Measurements from ENCODE around the gene E4F1. TPM values are rescaled to one million over a fixed set of nuclear protein-coding genes. Genes with fewer than 3 reads are reported as not detected.
A peak's percentile ranks its signal among the peaks of the same experiment; 100 is the strongest.
"Not testable (repeated sequence)": the region's sequence is repeated elsewhere in the genome, so short reads cannot be mapped to it uniquely, and the experiment has no call there.

Gene E4F1
- total RNA-seq, 1 experiment from 2014 or later, result 19.6 TPM

DNA sequence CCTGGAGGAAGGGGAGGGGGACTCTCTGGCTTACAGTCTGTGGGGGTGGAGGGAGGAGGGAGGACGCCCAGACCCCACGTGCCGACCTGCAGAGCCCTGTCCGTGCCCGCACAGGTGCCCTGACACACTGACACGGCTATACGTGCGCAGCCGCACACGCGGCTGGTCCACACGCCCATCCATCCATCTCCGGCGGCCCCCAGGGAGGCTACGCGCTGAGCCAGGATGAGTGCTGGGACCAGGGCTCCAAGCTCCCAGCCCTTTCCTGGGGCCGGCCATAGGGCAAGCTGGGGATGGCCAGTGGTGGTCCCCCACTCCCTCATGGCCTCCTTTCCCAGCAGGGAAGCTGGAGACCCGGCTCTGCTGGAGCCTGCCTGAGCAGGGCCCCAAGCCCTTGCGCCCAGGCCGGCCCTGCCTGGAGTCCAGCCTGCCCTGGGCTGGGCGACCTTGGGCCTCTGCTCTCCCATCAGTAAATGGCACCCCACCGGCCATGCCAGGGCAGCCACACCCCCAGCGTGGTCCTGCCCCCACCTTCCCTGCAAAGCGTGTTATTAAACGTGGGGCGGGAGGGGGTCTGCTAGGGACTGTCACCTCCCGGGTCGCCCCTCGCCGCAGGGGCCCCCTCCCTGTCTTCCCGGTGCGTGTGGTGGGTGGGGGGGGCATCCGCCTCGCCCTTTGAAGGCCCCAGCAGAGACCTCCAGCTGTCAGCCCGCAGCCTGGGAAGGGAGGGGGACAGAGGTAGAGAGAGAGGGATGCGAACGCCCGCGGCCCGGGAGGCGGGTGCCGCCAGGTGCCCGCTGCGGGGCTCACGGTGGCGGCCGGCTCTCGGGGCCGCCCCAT lies 27.8 kb upstream of the E4F1 start:
- H3K36me3 ChIP-seq, result no peaks in the 10 kb centered on the region
- peaks cover 56% of the 10 kb centered on the region for H3K27me3 ChIP-seq
- no peak overlapping the region for H3K27ac ChIP-seq
- no peaks in the 10 kb centered on the region for H3K9me3 ChIP-seq (replicated peaks)
- H3K4me1 ChIP-seq, result peaks cover 4% of the 10 kb centered on the region; the same call in 1 of the 2 replicates
- H3K4me3 ChIP-seq, result peak overlapping the region; percentile 32; the same call in 1 of the 2 replicates
- no peak for DNase-seq

DNA sequence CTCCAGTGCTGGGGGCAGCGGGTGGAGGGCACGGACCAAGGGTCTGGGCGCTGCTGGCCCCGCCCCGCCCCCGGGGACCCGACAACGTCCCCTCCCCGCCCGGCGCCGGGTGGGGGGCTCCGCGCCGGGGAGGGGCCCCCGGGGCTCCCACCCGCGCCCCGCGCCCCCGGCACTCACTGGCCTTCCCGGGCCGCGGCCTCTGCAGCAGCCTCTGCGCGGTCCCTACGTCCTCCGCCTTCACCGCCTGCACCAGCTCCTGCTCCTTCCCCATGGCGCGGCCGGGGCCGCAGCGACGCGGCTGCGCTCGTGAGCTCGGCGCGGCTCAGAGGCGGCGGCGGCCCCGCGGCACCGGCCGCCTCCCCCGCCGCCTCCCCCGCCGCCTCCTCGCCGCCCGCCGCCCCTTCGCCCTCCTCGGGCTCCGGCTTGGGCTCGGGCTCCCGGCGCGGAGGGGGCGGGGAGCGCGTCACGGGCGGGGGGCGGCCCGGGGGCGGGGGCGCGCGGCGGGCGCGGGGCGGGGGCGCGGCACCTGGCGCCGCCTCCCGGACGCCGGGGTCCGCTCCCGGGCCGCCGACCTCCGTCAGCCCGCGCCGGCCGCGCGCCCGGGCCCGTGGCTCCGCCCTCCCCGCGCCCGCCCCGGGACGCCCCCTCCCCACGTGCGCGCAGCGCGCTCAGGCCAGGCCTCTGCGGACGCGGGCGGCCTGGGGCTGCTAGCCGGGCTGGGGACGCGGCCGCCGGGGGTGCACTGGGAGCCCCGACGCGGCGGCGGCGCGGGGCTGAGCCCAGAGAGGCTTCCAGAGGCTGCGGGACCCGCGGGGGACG lies 27.0 kb upstream of the E4F1 start, which contains the start of gene CASKIN1:
Gene CASKIN1 (minus strand): TSS at position 444 of the 819 bp plus-strand sequence. CDS start 173 bp downstream, at position 271.
- peak within 1 kb of the TSS; percentile 32; the same call in 1 of the 2 replicates for H3K4me3 ChIP-seq
- H3K4me1 ChIP-seq, result peaks cover 4% of the 10 kb centered on the region; the same call in 1 of the 2 replicates
- peak in 1 of 2 experiments; percentile 43 for DNase-seq
- no peaks in the 10 kb centered on the region for H3K36me3 ChIP-seq
- H3K27me3 ChIP-seq, result peaks cover 48% of the 10 kb centered on the region
- H3K27ac ChIP-seq, result no peak within 1 kb of the TSS
- no peaks in the 10 kb centered on the region for H3K9me3 ChIP-seq (replicated peaks)

- DNase-seq, result no peak
- Histone ChIP-seq H3K4me3 (no peak overlapping the region), H3K27ac (no peak overlapping the region), H3K4me1 (peaks cover 4% of the 10 kb centered on the region; the same call in 1 of the 2 replicates), H3K27me3 (peaks cover 43% of the 10 kb centered on the region), H3K9me3 (replicated peaks) (no peaks in the 10 kb centered on the region), H3K36me3 (no peaks in the 10 kb centered on the region)
Measured at GRCh38 chr16:2196981-2197511, 26.3 kb upstream of the E4F1 start.

GRCh38 chr16:2197765-2198164 lies 25.6 kb upstream of the E4F1 start:
- Histone ChIP-seq H3K9me3 (replicated peaks) (no peaks in the 10 kb centered on the region), H3K27me3 (peaks cover 43% of the 10 kb centered on the region), H3K27ac (no peak overlapping the region), H3K4me3 (no peak overlapping the region), H3K36me3 (no peaks in the 10 kb centered on the region), H3K4me1 (peaks cover 4% of the 10 kb centered on the region; the same call in 1 of the 2 replicates)
- no peak for DNase-seq

GRCh38 chr16:2198283-2198682 lies 25.1 kb upstream of the E4F1 start:
- Histone ChIP-seq H3K4me3 (no peak overlapping the region), H3K36me3 (no peaks in the 10 kb centered on the region), H3K4me1 (peaks cover 4% of the 10 kb centered on the region; the same call in 1 of the 2 replicates), H3K27me3 (peaks cover 41% of the 10 kb centered on the region), H3K27ac (no peak overlapping the region), H3K9me3 (replicated peaks) (no peaks in the 10 kb centered on the region)
- DNase-seq, result no peak

- DNase-seq, result no peak
- Histone ChIP-seq H3K4me3 (no peak overlapping the region), H3K36me3 (no peaks in the 10 kb centered on the region), H3K27me3 (peaks cover 32% of the 10 kb centered on the region), H3K27ac (no peak overlapping the region), H3K9me3 (replicated peaks) (no peaks in the 10 kb centered on the region), H3K4me1 (peaks cover 4% of the 10 kb centered on the region; the same call in 1 of the 2 replicates)
Measured at GRCh38 chr16:2199095-2199494, 24.3 kb upstream of the E4F1 start.

GRCh38 chr16:2199621-2200139 lies 23.7 kb upstream of the E4F1 start:
- no peak for DNase-seq
- H3K27ac ChIP-seq, result no peak overlapping the region
- H3K9me3 ChIP-seq (replicated peaks), result no peaks in the 10 kb centered on the region
- H3K4me1 ChIP-seq, result peaks cover 4% of the 10 kb centered on the region; the same call in 1 of the 2 replicates
- peaks cover 27% of the 10 kb centered on the region for H3K27me3 ChIP-seq
- H3K36me3 ChIP-seq, result no peaks in the 10 kb centered on the region
- H3K4me3 ChIP-seq, result no peak overlapping the region

- Histone ChIP-seq H3K27me3 (peaks cover 20% of the 10 kb centered on the region), H3K9me3 (replicated peaks) (no peaks in the 10 kb centered on the region), H3K4me3 (no peak overlapping the region), H3K27ac (no peak overlapping the region), H3K36me3 (no peaks in the 10 kb centered on the region), H3K4me1 (peaks cover 4% of the 10 kb centered on the region; the same call in 1 of the 2 replicates)
- DNase-seq, result no peak
Measured at GRCh38 chr16:2200313-2200712, 23.1 kb upstream of the E4F1 start.

DNA sequence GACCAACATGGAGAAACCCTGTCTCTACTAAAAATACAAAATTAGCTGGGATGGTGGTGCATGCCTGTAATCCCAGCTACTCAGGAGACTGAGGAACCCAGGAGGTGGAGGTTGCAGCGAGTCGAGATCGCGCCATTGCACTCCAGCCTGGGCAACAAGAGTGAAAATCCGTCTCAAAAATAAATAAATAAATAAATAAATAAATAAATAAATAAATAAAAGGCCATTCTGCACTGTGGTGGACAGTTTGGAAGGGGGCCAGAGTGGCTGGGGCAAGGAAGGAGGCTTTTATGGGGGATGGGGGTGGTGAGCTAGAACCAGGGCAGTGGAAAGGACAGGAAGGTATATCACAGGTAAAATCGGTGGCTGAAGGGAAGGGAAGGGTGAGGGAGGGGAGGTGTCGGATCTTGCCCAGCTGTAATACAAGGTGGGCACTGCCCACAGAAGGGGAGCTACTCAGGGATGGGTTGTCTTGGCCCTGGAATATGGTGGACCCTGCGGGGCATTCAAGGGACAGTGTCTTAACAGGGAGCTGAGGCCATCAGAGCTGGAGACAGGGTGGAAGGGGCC lies 20.2 kb upstream of the E4F1 start:
- H3K4me1 ChIP-seq; H3K4me3 ChIP-seq; H3K27me3 ChIP-seq; H3K9me3 ChIP-seq (replicated peaks); H3K27ac ChIP-seq; DNase-seq; H3K36me3 ChIP-seq: not testable (repeated sequence)

GRCh38 chr16:2204416-2205103 lies 18.8 kb upstream of the E4F1 start:
- peaks cover 3% of the 10 kb centered on the region; the same call in 1 of the 2 replicates for H3K36me3 ChIP-seq
- no peaks in the 10 kb centered on the region for H3K9me3 ChIP-seq (replicated peaks)
- peak overlapping the region; percentile 90 for H3K27ac ChIP-seq
- no peaks in the 10 kb centered on the region for H3K27me3 ChIP-seq
- peak in 1 of 2 experiments; percentile 33 for DNase-seq
- no peaks in the 10 kb centered on the region for H3K4me1 ChIP-seq
- peak overlapping the region; percentile 99 for H3K4me3 ChIP-seq

DNA sequence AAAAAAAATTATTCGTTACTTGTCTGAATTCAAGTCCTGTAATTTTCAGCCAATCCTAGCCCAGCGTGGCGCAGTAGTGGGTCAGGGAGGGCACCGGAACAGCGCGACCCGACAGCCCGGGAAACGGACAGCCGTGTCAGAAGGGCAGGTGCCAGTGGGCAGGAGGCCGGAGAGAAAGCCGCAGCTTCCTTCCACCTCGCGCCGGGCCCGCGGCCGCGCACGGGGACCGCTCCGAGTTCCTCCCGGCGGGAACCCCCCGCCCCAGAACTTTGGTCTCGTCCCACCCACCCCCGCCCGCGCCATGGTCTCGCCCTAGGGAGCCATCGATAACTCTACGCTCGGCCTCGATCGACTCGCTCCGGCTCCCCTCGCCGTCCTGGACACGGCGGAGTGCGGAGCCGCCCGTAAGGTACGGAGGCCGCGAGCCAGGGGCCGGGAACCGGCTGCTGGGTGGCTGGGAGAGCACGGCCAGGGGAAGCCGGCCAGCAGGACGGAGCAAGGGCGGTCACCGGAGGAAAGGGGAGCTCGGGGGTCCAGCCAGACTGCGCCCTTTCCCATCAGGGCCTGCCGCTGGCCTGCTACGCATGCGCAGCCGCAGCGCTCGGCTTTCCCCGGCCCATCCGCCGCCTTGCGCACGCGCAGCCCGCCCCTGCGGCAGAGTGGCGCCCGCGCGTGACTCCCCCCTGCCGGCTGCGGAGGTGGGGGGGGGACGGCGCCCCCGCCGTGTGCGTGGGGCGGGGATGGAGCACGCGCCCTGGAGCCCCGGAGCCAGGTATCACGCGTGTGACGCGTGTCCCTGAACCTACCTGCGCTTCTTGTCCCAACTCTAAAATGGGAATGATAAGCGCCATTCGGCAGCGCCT lies 18.1 kb upstream of the E4F1 start, which contains the start of gene MLST8:
Gene MLST8 (plus strand): TSS at position 351 of the 863 bp plus-strand sequence. CDS start 632 bp downstream, outside the sequence.
- Histone ChIP-seq H3K27me3 (no peaks in the 10 kb centered on the region), H3K9me3 (replicated peaks) (no peaks in the 10 kb centered on the region), H3K36me3 (peaks cover 3% of the 10 kb centered on the region; the same call in 1 of the 2 replicates), H3K27ac (peak within 1 kb of the TSS; percentile 90), H3K4me1 (no peaks in the 10 kb centered on the region), H3K4me3 (peak within 1 kb of the TSS; percentile 99)
- DNase-seq, result peak; percentile 77 to 86

- Histone ChIP-seq H3K4me1 (no peaks in the 10 kb centered on the region), H3K36me3 (peaks cover 3% of the 10 kb centered on the region; the same call in 1 of the 2 replicates), H3K27ac (no peak overlapping the region; the same call in 1 of the 2 replicates), H3K4me3 (peak overlapping the region; percentile 99), H3K27me3 (no peaks in the 10 kb centered on the region), H3K9me3 (replicated peaks) (no peaks in the 10 kb centered on the region)
- DNase-seq, result no peak
Measured at GRCh38 chr16:2205967-2206313, 17.5 kb upstream of the E4F1 start.

DNA sequence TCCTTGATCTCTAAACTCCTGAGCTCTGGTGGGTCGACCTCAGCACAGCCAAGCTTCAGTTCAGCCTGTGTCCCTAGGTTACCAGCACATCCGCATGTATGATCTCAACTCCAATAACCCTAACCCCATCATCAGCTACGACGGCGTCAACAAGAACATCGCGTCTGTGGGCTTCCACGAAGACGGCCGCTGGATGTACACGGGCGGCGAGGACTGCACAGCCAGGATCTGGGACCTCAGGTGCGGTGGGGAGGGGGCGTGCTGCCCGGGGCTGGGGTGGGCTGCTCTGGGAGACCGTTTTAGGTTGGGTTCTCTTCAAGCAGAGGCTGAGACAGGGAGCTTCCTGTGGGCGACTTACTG lies 17.0 kb upstream of the E4F1 start:
- Histone ChIP-seq H3K27ac (no peak overlapping the region), H3K4me3 (no peak overlapping the region), H3K27me3 (no peaks in the 10 kb centered on the region), H3K9me3 (replicated peaks) (no peaks in the 10 kb centered on the region), H3K4me1 (no peaks in the 10 kb centered on the region), H3K36me3 (peaks cover 3% of the 10 kb centered on the region; the same call in 1 of the 2 replicates)
- no peak for DNase-seq
